Measurements from ENCODE around the gene PPFIA1. TPM values are rescaled to one million over a fixed set of nuclear protein-coding genes. Genes with fewer than 3 reads are reported as not detected.

PPFIA1 gene
- total and polyA plus RNA-seq, 2 of the 8 experiments (the other 6 are each of a cell fraction or from before 2014, with no cell fraction given) = 44.3 to 73.5 TPM

DNA sequence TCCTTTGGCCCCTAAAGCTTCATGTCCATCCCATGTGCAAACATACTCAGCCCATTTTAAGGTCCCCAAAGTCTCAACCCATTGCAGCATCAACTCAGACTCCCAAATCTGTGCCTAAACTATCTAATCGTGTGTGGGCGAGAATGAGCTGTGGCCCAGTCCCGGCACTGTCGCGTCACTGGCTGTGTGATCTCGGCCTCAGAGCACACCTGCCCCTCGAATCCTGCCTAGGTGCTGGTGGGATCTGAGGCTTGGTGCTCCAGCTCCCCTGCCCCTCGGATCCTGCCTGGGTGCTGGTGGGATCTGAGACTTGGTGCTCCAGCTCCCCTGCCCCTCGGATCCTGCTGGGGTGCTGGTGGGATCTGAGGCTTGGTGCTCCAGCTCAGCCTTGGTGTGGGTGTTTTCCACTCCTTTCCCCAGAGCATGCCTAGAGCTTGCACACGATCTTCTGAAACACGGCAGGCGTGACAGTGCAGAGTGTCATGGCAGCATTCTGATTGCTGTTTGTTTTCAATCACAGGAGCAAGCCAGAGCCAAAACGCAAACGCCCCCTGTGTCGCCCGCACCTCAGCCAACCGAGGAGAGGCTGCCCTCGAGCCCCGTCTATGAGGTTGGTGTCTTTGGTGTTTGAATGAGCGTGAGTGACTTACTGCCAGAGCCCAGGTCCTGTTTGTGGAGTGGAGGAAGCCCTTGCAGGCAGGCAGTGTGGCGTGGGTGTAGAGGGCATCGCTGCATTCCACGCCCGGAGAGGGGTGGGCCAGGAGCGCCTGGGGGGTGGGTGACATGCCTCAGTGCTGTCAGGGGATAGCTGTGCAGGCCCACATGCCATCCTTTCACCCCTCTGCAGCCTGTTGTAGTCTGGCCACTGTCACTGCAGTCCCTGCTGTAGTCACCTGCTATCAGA is 160.4 kb downstream of the PPFIA1 start:
- 88% methylated on average over 25 of the region's 25 CpGs; no CpG with 5 or more reads in 1 of the 2 experiments for WGBS, 2 experiments (ENCODE audit: extremely low coverage in 1 of 2, insufficient coverage in 1 of 2, insufficient read length in 1 of 2, insufficient replicate concordance in 2 of 2, low coverage in 1 of 2, low lambda C conversion rate in 2 of 2, missing lambda C conversion rate in 1 of 2)
- no peak overlapping the region for H3K4me2 ChIP-seq (ENCODE audit: insufficient read depth in 1 of 2, low read depth in 2 of 2, low read length in 2 of 2)
- H3K36me3 ChIP-seq (ENCODE audit: control insufficient read depth in 2 of 4, insufficient read depth in 4 of 4, low read length in 3 of 4) = peaks cover 21 to 83% (median 73%) of the 10 kb centered on the region in 4 experiments
- TF ChIP-seq JUND (IDR thresholded peaks at IDR 0.05; ENCODE audit: low read length) (no peak), E2F6 (IDR thresholded peaks at IDR 0.05) (no peak), SIRT6 (IDR thresholded peaks at IDR 0.05; ENCODE audit: low read length) (no peak), CHD2 (IDR thresholded peaks at IDR 0.05; ENCODE audit: low read length) (no peak), SUZ12 (IDR thresholded peaks at IDR 0.05; ENCODE audit: low read length) (no peak), CBX8 (IDR thresholded peaks at IDR 0.05; ENCODE audit: borderline replicate concordance, low read depth, low read length) (no peak), MAX (IDR thresholded peaks at IDR 0.05) (no peak), NANOG (IDR thresholded peaks at IDR 0.05; ENCODE audit: insufficient read depth, low read depth, low read length, poor library complexity, severe bottlenecking) (no peak), RFX5 (IDR thresholded peaks at IDR 0.05; ENCODE audit: borderline replicate concordance, low read depth, low read length) (no peak)

More for the DNA sequence above, 160.4 kb downstream of the PPFIA1 start:
- no peak overlapping the region; the same call in 1 of the 2 replicates for H3K27ac ChIP-seq (ENCODE audit: low read depth, low read length)
- no peak overlapping the region for H3K9ac ChIP-seq (replicated peaks in 1 of 4; ENCODE audit: extremely low read depth in 1 of 4, low read depth in 3 of 4, low read length in 3 of 4)
- H2BK5ac ChIP-seq (ENCODE audit: low read depth, low read length) = peak overlapping the region; percentile 60
- ChIA-PET CTCF (ENCODE audit: partially characterized antibody) (interaction anchor here (1.1 to 1.2 kb wide), 2 partner anchors 21 to 36 kb away, joined by 3 read pairs; no protein-coding TSS in a partner anchor), POLR2A (ENCODE audit: partially characterized antibody) (interaction anchor here (1.1 to 1.4 kb wide), 4 partner anchors 9 to 31 kb away, joined by 3 read pairs; no protein-coding TSS in a partner anchor)
- no peak overlapping the region for H4K91ac ChIP-seq (replicated peaks; ENCODE audit: insufficient read length, low read length)
- H3K27me3 ChIP-seq (replicated peaks in 1 of 4; ENCODE audit: control insufficient read depth in 3 of 4, extremely low read depth in 1 of 4, insufficient read depth in 3 of 4, low read length in 3 of 4) = no peaks in the 10 kb centered on the region
- H2BK20ac ChIP-seq (ENCODE audit: low read length) = no peak overlapping the region
- no peaks in the 10 kb centered on the region for H3K79me2 ChIP-seq (ENCODE audit: control insufficient read depth in 1 of 2, insufficient read depth in 2 of 2, low read length in 2 of 2)
- no peak overlapping the region for H3K4me3 ChIP-seq (ENCODE audit: extremely low read depth in 1 of 4, insufficient read depth in 2 of 4, low read depth in 3 of 4, low read length in 4 of 4)
- H3K9me3 ChIP-seq (ENCODE audit: insufficient read depth in 2 of 2, low read depth in 1 of 2, low read length in 1 of 2) = no peaks in the 10 kb centered on the region
- no peak overlapping the region for H2AK5ac ChIP-seq (ENCODE audit: low read depth, low read length)
- no peak overlapping the region for H3K23ac ChIP-seq (ENCODE audit: insufficient read length)
- no peak overlapping the region for H2BK12ac ChIP-seq (ENCODE audit: low read depth, low read length)
- no peaks in the 10 kb centered on the region for H3K79me1 ChIP-seq (ENCODE audit: low read depth, low read length)
- H4K5ac ChIP-seq (ENCODE audit: insufficient read length, low read depth, low read length) = no peak overlapping the region
- no peak overlapping the region for H3K18ac ChIP-seq (ENCODE audit: extremely low read depth, low read length)
- H4K20me1 ChIP-seq (replicated peaks in 1 of 2; ENCODE audit: control insufficient read depth in 1 of 2, insufficient read depth in 2 of 2, low read length in 2 of 2) = peaks cover 12 to 32% of the 10 kb centered on the region in 2 experiments
- no peak overlapping the region for H3K56ac ChIP-seq (replicated peaks; ENCODE audit: insufficient read length, low read depth, low read length)
- H3K4ac ChIP-seq (replicated peaks; ENCODE audit: insufficient read length, low read depth, low read length) = no peak overlapping the region
- no peak for DNase-seq (ENCODE audit: low read depth in 1 of 2, low spot score in 2 of 2)
- H2AFZ ChIP-seq (ENCODE audit: low read length) = no peak overlapping the region
- no peaks in the 10 kb centered on the region for H3K23me2 ChIP-seq (ENCODE audit: low read depth, low read length)
- no peak overlapping the region for H2BK120ac ChIP-seq (replicated peaks; ENCODE audit: low read depth, low read length)
- peaks cover 0 to 3% (median 0%) of the 10 kb centered on the region in 4 experiments; a peak in 1 of 7 replicates for H3K4me1 ChIP-seq (replicated peaks in 1 of 4; ENCODE audit: control insufficient read depth in 3 of 4, insufficient read depth in 4 of 4, low read length in 3 of 4)
- no peak overlapping the region for H4K8ac ChIP-seq (ENCODE audit: extremely low read depth, insufficient read depth, low read length)
- no peak overlapping the region for H2BK15ac ChIP-seq (ENCODE audit: low read length)
- no peak for FAIRE-seq
- H3K14ac ChIP-seq (ENCODE audit: insufficient read length) = no peak overlapping the region

Data from H1 (cell line).